Gastrocnemius medialis (tissue), 4 donors: Measurements from ENCODE around the gene HIRA.

Experiments
- POLR2A ChIP-seq, 2 donors: fragments of 450-650 bp; IDR thresholded peaks; one replicate each; pipeline ENCODE4 v1.6.1; 2017; ENCODE audit warnings: antibody characterized with exemption in 2 of 2, mild to moderate bottlenecking in 2 of 2, moderate library complexity in 2 of 2
- TF ChIP-seq, protein P1 (sequence below), 5 experiments: fragments of 450-650 bp in 3 of 5; fragments of 200-600 bp in 2 of 5; sonication (generic) in 2 of 5; IDR thresholded peaks in 4 of 5; conservative IDR thresholded peaks in 1 of 5; 1 replicate in 4 of 5; 2 replicates in 1 of 5; pipeline ENCODE4 v1.5.1; 2016 to 2019; ENCODE audit warnings: antibody characterized with exemption in 5 of 5, mild to moderate bottlenecking in 3 of 5, moderate library complexity in 3 of 5

GRCh38 chr22:19404676-19405075 lies 26.9 kb downstream of the HIRA start:
- TF ChIP-seq, protein P1, sequence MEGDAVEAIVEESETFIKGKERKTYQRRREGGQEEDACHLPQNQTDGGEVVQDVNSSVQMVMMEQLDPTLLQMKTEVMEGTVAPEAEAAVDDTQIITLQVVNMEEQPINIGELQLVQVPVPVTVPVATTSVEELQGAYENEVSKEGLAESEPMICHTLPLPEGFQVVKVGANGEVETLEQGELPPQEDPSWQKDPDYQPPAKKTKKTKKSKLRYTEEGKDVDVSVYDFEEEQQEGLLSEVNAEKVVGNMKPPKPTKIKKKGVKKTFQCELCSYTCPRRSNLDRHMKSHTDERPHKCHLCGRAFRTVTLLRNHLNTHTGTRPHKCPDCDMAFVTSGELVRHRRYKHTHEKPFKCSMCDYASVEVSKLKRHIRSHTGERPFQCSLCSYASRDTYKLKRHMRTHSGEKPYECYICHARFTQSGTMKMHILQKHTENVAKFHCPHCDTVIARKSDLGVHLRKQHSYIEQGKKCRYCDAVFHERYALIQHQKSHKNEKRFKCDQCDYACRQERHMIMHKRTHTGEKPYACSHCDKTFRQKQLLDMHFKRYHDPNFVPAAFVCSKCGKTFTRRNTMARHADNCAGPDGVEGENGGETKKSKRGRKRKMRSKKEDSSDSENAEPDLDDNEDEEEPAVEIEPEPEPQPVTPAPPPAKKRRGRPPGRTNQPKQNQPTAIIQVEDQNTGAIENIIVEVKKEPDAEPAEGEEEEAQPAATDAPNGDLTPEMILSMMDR (IDR thresholded peaks at IDR 0.05 in 4 of 5, conservative IDR thresholded peaks at IDR 0.05 in 1 of 5), result no peak
- no peak for TF ChIP-seq POLR2A (IDR thresholded peaks at IDR 0.05)
